Activated CD4-positive, alpha-beta T cell treated with anti-CD3 and anti-CD28 coated beads, Interleukin-2, amount 50 U/mL, for 1 hour (primary cell): ENCODE results near the gene PPP2CA.
"Not testable (repeated sequence)": the region's sequence is repeated elsewhere in the genome, so short reads cannot be mapped to it uniquely, and the experiment has no call there.

Experiments
- DNase-seq: peaks from one replicate; pipeline ENCODE4 v3.0.0-alpha.2; 2020

PPP2CA gene

GRCh38 chr5:134245101-134245604, 19.3 kb upstream of the PPP2CA start:
- no peak for DNase-seq

- no peak for DNase-seq
Measured at GRCh38 chr5:134242146-134242545, 16.3 kb upstream of the PPP2CA start.

GRCh38 chr5:134240421-134240962, 14.6 kb upstream of the PPP2CA start:
- DNase-seq: no peak

GRCh38 chr5:134236820-134237219, 10.9 kb upstream of the PPP2CA start:
- DNase-seq: no peak

- no peak for DNase-seq
Measured at GRCh38 chr5:134236318-134236717, 10.4 kb upstream of the PPP2CA start.

- DNase-seq: no peak
Measured at GRCh38 chr5:134228624-134229023, 2.8 kb upstream of the PPP2CA start.

- no peak for DNase-seq
Measured at GRCh38 chr5:134227776-134228175, 1.9 kb upstream of the PPP2CA start.

- DNase-seq: no peak
Measured at GRCh38 chr5:134227259-134227658, 1.4 kb upstream of the PPP2CA start.

- DNase-seq: peak; percentile 80
Measured at GRCh38 chr5:134226441-134227192, 744 bp upstream of the PPP2CA start.

- DNase-seq: peak; percentile 57
Measured at GRCh38 chr5:134224888-134225779, 739 bp downstream of the PPP2CA start.

GRCh38 chr5:134223406-134224248, 2.2 kb downstream of the PPP2CA start:
- DNase-seq: no peak

- not testable (repeated sequence) for DNase-seq
Measured at GRCh38 chr5:134221690-134222089, 4.2 kb downstream of the PPP2CA start.

GRCh38 chr5:134215757-134216156, 10.1 kb downstream of the PPP2CA start:
- no peak for DNase-seq

- DNase-seq: not testable (repeated sequence)
Measured at GRCh38 chr5:134211263-134212031, 14.4 kb downstream of the PPP2CA start.

- DNase-seq: no peak
Measured at GRCh38 chr5:134209477-134210245, 16.2 kb downstream of the PPP2CA start.

GRCh38 chr5:134207696-134208095, 18.2 kb downstream of the PPP2CA start:
- DNase-seq: no peak

GRCh38 chr5:134206627-134207160, 19.2 kb downstream of the PPP2CA start:
- DNase-seq: no peak

- no peak for DNase-seq
Measured at GRCh38 chr5:134204575-134204974, 21.3 kb downstream of the PPP2CA start.

GRCh38 chr5:134203630-134204029, 22.2 kb downstream of the PPP2CA start:
- DNase-seq: no peak

- DNase-seq: no peak
Measured at GRCh38 chr5:134195666-134196065, 30.2 kb downstream of the PPP2CA start.

- DNase-seq: no peak
Measured at GRCh38 chr5:134189031-134189430, 36.8 kb downstream of the PPP2CA start.
